GM19239 (cell line): ENCODE data around the gene HMX1.

Experiments used
- DNase-seq: peaks from one replicate; pipeline ENCODE4 v3.0.0; 2011; ENCODE audit warnings: low spot score; ENCODE audit not compliant: insufficient read length
- FAIRE-seq: peaks from 2 replicates; lab custom pipeline; 2011; peaks lifted over from hg19 to GRCh38; lab: Jason Lieb, UNC

Gene HMX1

DNA sequence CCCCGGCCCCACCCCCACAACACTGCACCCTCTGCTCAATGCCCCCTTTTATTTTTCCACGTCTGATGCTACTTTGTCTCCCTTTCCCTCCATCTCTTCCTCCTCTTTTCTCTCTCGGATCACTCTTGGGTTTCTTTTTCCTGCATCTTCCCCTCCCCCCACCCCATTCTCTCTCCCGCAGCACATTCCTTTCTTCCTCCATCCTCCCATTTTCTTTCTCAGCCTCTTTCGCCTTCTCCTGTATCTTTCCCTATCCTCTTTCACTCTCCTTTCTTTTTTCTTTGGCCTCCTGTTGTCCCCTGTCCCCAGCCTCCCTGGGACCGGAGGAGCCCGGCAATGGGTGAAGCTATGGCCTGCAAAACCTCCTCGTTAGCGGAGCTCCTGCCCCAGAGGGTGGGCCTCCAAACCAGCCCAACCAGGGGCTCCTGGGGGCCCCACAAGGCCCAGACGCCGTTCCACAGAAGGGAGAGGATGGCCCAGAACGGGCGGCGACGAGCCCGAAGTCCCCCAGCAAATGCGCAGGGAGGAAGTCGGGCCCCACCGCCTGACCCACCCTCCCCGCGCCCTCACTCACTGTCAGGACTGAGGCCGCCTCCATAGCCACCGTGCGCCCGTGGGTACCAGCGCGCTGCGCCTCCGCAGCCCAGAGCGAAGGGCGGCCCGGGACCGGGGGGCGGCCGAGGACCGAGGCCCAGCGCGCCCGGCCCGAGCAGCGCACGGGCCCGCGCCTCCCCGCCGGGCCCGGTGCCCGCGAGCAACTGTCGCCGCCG, 807 bp downstream of the HMX1 start:
- no peak for FAIRE-seq
- DNase-seq: no peak

DNA sequence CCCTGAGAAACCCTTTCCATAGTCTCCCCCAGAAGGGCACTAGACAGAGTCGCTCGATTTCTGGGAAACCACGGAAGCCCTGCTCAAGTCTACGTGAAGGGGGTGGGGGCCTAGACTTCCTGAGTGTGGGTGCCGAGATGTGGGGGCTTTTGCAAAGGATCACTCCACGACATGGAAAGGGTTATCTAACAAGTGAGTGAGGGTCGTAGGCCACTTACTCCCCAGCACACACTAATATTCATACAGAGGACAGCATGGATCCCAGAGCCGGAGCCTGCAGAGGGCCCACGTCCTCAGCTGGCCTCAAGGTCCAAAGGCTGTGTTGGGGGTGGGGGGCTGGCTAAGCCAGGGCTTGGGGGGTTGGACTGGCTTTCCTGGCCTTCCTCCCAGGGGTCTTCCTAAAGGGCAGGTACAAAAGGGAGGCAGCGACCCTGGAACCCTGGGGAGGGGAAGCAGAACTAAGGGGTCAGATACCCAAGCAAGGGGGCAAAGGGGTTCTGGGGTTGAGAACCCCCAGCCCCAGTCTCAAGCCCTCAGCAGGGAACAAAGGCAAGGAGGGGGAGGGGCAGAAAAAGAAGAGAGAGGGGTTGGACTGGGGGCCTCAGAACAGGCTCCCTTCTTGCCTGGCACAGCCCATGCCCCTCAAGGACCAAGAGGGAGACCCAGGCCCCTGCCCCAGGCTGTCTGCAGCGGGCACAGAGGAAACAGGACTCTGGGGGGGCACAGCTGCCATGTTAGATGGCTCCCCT, 1.6 kb downstream of the HMX1 start:
- DNase-seq: no peak
- FAIRE-seq: no peak

DNA sequence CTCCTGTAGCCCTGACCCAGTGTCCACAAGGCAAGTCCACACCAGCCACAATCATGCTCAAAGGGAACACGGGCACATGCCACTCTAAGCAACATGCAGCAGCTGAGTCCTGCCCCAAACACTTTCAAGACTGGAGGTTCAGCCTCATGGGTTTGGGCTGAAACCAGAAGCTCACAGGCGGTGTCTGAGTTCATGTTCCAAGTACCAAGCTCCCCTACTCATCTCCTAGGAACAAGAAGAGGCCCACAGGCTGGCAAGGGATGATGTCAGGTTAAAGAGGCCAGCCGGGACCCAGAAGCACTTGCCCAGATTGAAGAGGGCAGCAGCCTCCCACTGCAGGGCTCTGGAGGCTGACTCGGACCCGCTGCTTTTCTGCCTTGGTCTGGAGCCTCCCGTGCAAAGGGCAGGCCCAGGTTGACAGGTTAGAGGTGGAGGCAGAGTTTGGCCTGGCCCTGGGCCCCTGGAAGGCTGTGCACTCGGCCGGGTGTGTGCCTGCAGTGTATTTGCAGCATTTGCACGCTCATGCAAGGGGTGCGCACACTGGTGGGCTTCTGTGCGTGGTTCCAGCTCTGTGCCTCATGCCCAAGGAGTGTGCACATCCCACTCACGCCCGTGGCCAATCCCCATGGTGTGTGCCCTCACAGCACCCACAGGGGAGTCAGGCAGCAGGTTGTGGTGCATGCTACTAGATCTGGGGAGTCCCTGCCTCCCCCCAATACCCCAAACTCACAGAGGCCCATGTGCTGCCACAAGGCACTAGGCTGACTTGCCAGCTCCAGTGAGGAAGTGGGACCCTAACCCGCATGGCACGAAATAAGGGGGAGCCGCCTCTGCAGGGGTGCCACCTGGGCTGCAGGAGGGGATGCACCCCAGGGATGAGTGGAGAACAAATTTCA, 2.4 kb downstream of the HMX1 start:
- no peak for DNase-seq
- no peak for FAIRE-seq

DNA sequence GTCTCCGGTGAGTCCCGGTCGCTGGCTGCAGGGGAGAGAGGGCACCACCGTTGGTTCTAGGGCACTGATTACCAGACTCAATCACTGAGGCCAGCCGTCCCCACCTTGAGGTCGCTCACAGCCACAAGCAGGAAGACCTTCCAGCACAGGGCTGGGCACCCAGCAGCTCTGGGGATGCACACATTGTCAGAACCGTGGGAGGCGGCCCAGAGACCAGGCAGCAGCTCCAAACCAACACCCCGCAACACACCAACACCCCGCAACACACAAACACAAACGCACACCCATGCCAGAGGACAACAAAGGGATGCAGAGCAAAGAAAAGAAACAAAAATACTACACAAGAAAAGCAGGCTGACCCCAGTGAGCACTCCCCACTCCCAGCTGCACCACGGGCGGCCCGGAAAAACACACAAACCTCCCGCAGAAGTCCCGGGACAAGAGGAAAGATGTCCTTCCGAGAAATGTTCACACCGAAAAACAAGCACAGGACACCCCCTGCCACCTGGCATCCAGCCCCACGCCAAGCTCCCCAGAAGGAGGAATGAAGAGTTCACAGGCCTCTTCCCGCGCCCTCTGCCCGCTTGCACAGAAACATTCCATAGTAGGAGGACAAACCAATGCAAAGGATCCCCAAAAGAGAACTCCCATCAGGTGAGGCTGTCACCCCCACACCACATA, 3.2 kb downstream of the HMX1 start:
- FAIRE-seq (no peak), DNase-seq (no peak)

DNA sequence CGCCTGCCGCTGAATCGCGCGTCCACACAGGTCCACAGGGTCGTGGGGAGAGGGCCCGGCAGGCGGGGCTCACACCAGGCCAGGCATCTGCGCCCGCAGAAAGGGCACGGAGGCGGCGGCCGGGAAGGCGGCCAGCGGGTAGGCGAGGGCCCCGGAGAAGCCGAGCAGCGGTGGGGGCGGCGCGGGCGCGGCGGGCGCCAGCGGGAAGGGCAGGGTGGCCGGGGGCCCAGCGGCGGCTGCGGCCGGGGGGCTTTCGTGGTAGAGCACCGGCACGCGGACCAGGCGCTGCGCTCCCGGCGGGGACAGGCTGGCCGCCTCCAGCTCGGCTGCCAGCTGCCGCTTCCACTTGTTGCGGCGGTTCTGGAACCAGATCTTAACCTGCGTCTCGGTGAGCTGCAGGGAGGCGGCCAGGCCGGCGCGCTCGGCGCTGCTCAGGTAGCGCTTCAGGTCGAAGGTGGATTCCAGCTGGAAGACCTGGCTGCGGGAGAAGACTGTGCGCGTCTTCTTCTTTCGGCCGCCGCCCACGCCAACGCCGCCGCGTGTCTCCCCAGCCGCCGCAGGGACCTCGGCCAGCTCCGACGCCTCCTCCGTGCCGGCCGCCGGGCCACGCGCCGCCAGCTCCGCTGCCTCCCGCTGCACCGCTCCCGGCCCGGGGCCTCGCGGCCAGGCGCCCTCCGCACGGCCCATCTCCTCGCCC, 3.9 kb downstream of the HMX1 start:
- DNase-seq (no peak), FAIRE-seq (no peak)

DNA sequence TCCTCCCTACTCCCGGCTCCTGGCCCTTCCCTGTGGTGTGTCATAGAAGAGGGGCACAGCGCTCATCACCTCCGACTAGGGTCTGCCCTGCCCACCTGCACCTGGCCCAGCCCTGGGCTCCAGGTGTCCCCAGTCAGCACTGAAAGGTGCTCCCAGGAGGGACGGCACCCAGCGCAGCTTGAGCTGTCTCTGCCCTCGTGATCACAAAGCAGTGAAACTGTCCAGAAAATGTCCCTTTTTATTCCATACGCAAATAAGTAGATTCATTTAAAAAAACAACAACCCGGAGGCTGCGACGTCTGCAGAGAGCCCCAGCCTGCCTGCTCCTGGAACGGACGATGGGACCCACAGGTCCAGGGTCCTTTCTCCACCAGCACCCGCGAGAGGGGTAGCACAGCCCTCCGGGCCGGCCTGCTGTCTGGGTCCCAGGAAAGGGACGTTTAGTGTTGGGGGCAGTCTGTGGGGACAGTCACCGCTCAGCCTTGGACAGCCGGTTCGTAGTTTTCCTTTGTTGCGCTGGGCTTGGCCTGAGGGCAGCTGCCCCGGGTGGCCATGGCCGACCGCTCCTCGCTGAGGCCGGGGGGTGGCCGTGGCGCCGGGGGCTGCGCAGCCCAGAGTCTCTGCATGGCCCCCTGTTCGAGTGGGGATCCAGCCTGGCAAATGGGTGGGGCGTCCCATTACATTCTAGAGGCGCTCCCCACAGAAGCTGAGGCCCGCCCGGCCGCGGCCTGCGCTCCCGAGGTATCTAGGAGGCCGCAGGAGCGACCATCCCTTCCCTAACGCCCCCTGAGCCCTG, 4.6 kb downstream of the HMX1 start:
- DNase-seq (no peak), FAIRE-seq (no peak)

DNA sequence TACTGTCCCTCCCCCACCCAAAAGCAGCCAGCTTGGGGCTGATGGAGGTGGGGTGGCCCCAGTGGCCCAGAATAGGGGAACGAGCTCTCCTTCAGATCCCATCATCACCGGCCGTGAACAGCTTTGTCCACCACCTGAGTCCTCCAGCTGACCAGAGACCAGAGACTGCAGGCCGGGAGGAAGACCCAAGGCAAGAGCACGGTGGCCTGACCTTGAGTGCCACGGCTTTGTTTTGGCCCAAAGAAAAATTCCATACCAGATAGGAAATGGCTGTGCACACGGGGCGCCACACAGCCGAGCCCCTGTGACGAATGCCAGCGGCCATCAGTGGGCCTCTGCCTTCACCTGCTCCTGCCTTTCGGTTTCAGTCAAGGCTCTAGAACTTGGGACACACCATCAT, 5.2 kb downstream of the HMX1 start:
- DNase-seq (no peak), FAIRE-seq (no peak)

DNA sequence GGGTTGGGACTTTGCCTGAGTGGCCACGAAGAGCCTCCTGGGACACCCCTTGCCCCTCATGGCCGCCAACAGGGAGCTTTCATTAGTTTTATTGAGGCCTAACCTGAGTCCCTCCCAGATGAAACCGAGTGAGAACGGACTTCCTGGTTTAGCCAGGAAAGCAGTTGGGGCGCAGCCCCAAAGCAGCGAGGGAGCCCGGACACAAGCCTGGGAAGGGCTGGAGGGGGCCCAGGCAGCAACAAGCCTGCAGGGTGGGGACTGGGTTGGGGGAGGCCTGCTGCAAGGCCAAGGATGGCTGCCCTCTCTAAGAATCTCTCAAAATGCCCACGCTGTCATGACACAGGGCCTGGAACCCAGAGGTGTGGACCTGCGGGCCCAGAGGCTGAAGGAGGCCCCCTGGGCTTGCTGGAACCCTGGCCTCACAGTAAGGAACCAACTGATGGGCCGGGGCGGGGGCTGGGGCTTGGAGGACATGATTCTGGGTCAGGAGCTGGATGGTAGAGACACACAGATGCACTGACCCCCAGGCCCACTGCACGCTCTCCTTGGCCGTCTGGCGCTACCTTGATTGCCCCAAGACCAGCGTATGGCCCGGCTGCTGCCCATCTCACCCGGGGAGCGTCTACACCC, 5.8 kb downstream of the HMX1 start:
- no peak for FAIRE-seq
- no peak for DNase-seq

DNA sequence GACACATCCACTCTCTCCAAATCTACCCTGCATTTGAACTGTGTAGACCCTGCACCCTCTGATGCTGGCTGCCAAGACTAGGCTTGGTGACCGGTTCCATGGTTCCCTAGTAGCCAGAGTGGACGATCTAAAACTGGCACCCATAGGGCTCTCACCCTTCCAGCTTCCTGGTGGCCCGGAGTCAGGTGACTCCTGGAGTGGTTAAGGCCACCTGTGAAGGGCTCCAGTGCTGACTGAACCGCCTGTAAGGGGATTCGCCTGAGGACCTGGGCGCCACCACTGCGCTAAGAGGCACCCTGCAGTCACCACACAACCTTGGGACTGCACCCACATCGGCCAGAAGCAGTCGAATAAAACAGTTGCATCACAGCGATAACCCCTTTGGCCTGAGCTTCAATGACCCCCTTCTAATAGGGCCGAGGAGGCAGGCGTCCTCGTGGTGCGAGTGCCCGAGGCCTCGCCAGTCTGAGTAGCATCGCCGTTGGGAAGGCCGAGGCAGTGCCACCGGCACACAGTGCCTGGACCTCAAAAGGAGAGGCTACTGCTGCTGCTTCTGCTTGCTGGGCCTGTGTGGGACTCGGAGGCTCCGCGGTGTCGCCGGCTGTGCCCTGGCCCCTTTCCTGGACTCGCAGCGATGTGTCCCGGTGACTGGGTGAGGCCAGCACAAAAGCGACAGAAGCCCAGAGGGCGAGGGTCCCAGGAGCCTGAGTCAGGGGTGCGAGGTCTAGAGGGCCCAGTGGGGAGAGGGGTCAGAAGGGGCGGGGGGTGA, 6.5 kb downstream of the HMX1 start:
- FAIRE-seq: no peak
- no peak for DNase-seq

DNA sequence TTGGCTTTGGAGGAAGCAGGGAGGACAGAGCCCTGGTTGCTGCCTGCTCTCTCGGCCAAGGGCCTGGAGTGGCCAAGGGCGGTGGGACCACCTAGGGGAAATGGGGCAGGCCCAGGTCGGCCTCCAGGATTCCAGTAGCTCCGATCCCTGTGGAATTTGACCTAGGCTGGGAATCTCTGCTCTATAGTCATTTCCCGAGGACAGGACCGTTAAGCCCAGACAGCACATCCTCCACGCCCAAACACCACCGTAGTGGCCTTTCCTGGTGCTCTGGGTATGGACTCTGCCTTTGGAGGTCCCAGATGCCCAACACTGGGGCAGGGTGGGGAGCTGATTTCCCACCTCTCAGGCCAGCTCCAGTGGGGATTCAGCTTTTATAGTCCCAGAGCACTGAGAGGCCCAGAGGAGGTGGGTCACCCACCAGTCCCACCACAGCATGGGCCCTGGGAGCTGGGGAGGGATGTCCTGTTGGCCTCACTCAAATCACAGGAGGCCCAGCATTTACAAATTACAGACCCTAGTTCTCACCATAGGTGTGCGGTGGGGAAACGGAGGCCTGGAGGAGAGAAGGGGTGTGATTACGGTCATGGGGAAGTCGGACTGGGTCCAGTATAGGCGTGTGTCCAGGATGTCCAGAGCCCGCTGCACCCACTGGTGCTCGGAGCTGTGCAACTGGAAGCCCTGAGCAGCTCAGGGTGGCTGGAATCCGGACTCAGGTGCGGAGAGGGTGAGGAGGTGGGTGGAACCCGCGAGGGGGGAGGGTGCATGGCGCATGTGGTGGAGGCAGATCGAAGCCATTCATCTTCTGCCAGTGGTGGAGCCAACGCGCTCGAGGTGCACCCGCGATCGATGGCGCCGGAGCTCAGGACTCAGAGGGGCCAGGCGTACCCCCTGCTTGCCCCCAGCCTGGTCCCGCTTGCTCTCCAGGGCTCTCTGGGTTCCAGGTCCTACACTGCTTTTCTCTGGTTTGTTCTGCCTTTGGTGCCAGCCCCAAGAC, 7.7 kb downstream of the HMX1 start:
- FAIRE-seq (no peak), DNase-seq (no peak)

DNA sequence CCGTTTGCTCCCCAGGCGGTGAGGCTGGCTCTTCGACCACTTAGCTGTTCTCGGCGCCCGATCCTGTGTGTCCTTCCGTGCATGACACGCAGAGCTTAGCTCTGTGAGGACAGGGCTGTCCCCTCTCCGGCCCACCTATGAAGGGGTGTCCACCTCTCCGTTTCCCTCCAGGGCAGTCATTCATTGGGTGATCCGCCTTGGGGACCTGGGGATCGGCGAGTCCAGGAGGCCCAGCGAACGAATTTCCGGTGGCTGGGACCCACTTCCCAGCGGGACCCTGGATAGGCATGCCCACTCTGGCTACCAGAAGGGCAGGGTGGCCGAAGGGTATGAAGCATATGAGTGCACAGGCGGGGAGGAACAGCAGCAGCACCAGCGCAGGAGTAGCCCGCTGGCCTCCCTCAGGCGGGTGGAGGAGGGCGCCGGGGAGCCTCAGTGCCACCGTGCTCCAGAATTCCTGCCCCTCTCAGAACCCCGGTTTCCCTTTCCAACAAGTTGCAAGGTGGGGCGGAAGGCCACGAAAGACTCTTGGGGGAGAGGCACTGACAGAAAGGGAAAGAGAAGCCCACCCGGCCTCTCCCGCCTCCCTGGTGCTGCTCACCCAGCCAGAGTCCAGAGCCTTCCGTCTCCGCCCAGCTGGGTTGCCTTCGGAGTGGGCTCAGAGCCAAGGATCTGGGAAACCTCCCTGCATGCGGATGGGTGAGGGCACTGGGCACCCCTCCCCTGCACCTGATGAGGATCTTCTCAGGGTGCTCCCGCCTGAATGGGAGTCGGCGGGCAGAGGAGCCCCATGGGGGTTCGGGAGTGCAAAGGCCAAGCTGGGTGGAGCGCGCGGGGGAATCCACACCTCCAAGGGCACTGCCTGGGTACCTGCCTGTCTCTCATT, 8.6 kb downstream of the HMX1 start:
- DNase-seq (no peak), FAIRE-seq (no peak)

DNA sequence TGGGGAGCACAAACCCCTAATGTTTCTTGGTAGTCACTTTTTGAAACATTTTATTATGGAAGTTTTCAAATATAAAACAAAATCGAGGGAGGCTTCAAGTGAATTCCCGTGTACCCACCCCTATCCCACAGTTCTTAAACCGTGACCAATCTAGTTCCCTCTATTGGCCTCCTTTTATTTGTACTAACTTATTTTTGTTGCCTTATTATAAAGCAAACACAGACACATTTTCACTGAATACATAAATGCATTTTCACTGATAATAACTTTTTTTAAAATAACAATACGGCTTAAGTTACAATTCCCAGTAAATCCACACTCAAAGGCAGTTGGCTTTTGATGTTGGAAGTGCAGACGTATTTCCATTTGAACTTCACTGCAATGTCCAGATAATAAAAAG, 9.3 kb downstream of the HMX1 start:
- FAIRE-seq (no peak), DNase-seq (no peak)

DNA sequence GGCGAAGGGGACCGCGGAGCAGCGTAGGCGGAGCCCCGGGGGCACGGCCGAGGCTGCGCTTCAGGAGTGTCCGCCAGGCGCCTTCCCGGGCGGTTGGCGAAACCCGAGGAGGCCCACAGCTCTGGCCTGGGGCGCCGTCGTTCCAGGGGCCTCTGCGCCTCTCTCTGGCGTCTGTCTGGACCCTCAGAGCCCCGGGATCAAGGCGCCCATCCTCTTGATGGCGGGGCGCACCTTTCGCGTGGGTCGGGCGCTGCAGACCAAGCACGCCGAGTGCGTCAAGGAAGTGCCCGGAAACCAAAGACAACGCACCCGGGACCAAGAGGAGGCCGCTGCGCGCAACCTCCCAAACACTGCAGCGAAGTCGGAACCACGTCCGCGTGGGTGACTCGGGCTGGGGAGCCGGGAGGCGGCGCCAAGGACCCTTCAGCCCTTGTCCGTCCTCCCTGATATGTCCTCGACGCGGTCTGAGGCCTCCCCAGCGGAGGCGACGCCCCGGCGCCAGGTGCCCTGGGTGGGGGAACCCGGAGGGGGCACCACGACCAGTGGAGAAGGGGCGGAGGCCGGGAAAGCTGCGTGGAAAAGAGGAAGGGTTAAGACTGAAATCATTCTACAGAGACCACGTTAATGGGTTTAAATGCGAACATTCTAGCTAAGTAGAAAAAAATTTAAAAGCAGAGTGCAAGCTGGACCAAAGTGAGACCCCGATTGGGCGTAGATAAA, 9.9 kb downstream of the HMX1 start:
- FAIRE-seq (no peak), DNase-seq (no peak)

DNA sequence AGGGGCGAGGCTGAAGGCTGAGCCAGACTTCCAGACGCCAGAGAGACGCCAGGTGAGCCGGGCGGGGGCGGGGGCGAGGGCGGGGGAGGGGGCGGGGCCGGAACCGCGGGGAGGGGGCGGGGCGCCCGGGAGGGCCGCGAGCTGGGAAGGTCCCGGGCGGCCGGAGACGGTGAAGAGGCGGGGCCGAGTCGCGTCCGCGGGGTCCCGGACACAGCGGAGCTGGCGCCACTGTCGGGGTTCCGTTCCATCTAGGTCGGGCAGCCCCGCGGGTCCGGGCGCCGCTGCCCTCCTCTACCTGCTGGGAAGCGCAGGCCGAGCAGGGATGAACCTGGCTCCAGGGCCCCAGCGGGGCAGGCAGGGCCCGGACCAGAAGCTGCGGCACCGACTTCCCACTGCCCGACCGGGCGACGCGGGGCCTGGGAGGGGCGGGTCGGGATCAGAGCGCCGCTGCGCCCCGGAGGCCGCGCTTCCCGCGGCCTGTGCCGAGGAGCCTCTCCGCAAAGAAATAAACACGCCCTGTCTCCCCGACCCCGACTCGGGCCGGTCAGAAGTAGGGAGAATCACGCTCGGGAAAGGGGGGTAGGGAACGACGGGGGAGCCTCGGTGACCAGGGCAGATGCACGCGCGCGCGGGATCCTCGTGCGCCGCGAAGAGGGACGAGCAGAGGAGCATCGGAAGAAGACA, 10.6 kb downstream of the HMX1 start:
- DNase-seq (no peak), FAIRE-seq (no peak)
